Effector memory CD4-positive, alpha-beta T cell (primary cell): ENCODE data around the gene ADAM19.

Source experiments
- DNase-seq, 3 donors: peaks; one replicate each; pipeline ENCODE4 v3.0.0-alpha.2; 2020
- H3K27ac ChIP-seq: 2 replicates; pipeline ENCODE4 v1.7.0; 2013; ENCODE audit warnings: mild to moderate bottlenecking, low read length, moderate library complexity; ENCODE audit not compliant: insufficient read depth, poor library complexity, severe bottlenecking
- H3K27me3 ChIP-seq: replicated peaks from 2 replicates; pipeline ENCODE4 v1.7.0; 2013; ENCODE audit warnings: mild to moderate bottlenecking, low read length; ENCODE audit not compliant: insufficient read depth, control insufficient read depth, poor library complexity, severe bottlenecking
- H3K36me3 ChIP-seq: 2 replicates; pipeline ENCODE4 v1.7.0; 2013; ENCODE audit warnings: mild to moderate bottlenecking, low read length, moderate library complexity; ENCODE audit not compliant: control insufficient read depth, insufficient read depth
- H3K4me1 ChIP-seq: 2 replicates; pipeline ENCODE4 v1.7.0; 2013; ENCODE audit warnings: low read length, mild to moderate bottlenecking; ENCODE audit not compliant: control insufficient read depth, insufficient read depth, poor library complexity, severe bottlenecking
- H3K4me3 ChIP-seq: 2 replicates; pipeline ENCODE4 v1.7.0; 2013; ENCODE audit warnings: low read length, low read depth, mild to moderate bottlenecking; ENCODE audit not compliant: insufficient read depth, poor library complexity, severe bottlenecking
- H3K9me3 ChIP-seq: 2 replicates; pipeline ENCODE4 v1.7.0; 2013; ENCODE audit warnings: mild to moderate bottlenecking, low read length, moderate library complexity; ENCODE audit not compliant: control insufficient read depth

The ADAM19 gene

DNA sequence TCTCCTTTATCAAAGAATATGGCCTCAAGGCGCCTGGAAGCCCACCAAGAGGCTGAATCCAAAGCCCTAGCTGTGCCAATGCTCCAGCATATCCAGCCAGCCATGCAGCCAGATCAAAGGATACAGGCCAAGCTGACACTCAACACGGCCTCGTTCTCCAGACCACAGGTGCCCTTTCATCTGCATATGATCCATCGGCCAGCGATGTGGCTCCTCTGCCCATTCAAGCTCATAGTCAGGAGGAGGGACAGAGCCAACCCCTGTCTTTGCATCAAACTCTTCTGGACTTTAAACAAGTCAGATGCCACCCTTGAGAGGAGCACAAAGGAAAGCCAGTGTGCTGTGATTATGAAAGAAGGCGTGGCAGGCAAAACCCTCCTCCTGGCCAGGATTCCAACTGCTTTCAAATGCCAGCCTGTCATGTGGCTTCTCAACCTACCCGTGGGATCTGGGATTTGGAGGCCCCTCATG is 42.5 kb downstream of the ADAM19 start:
- H3K27me3 ChIP-seq: no peaks in the 10 kb centered on the region
- no peak overlapping the region for H3K27ac ChIP-seq
- peaks cover 6% of the 10 kb centered on the region for H3K4me1 ChIP-seq
- H3K36me3 ChIP-seq: peaks cover 65% of the 10 kb centered on the region
- H3K4me3 ChIP-seq: no peak overlapping the region
- DNase-seq: no peak
- no peaks in the 10 kb centered on the region for H3K9me3 ChIP-seq

DNA sequence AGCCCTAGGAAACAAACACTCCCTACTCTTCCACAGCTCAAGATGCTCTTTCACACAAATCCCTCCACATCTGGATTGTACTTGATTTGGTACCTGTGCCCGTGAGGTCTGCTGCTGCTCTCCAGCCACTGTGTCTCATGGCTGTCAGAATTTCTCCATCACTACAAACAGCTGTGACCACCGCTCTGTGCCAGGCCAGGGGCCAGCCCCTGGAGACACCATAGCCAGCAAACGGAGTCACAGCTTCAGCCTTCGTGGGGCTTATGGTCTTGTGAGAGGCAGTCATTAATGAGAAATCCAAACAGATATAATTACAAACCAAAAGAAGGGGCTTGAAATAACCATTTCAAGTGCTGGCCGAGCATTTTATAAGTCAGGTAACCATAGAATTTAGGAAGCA is 43.6 kb downstream of the ADAM19 start:
- no peaks in the 10 kb centered on the region for H3K27me3 ChIP-seq
- peaks cover 68% of the 10 kb centered on the region for H3K36me3 ChIP-seq
- H3K27ac ChIP-seq: no peak overlapping the region
- H3K4me1 ChIP-seq: no peaks in the 10 kb centered on the region
- no peak overlapping the region for H3K4me3 ChIP-seq
- H3K9me3 ChIP-seq: no peaks in the 10 kb centered on the region
- DNase-seq: no peak

GRCh38 chr5:157530226-157530972 is 45.2 kb downstream of the ADAM19 start:
- DNase-seq: no peak
- H3K27ac ChIP-seq: no peak overlapping the region
- H3K27me3 ChIP-seq: no peaks in the 10 kb centered on the region
- H3K36me3 ChIP-seq: peaks cover 59% of the 10 kb centered on the region
- H3K9me3 ChIP-seq: no peaks in the 10 kb centered on the region
- no peak overlapping the region for H3K4me3 ChIP-seq
- no peaks in the 10 kb centered on the region for H3K4me1 ChIP-seq

DNA sequence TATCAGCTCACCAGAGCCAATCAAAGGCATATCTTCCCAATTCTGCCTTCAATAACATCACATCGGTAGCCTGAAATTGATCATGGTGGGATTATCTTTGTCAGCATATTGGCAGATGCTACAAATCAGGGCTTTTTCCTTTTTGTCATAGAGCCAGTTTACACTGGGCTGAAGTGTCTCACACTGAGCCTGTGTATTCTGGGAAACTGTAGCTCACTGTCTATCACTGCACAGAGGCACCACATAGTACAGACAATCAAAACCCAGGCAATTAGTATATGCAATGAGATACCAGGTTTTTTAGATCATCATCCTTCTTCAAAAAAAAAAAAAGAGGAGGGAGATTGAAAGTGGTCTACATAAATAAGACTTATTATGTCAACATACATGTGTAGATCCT is 46.6 kb downstream of the ADAM19 start:
- H3K27ac ChIP-seq: no peak overlapping the region
- H3K36me3 ChIP-seq: peaks cover 63% of the 10 kb centered on the region

DNA sequence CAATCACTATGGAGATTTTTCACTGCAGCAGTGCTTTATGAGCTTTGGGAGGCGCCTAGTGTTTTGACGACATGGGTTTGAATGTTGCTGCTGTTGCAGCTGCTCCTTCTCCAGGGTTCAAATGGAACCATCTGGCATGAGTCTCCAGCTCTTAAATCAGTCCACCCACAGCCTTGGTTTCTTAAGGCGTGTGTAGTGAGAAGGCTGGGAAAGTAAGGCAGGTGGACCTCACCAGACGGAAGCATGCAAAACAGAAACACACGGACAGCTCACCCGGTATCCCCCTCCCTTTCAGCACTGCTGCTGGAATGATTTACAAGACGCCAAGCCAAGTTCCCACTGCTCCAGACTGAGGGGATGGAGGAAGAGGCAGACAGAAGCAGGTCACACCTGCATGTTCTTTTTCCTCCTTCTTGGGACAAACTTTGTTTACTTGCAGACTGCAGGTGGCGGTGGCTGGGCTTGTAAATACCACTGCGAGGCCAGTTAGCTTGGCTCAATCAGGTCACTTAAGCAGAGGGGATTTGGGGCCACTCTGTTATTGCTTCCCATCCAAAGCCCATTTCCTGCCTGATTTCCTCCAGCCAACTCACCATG is 47.4 kb downstream of the ADAM19 start:
- H3K27me3 ChIP-seq: no peaks in the 10 kb centered on the region
- no peak for DNase-seq
- H3K36me3 ChIP-seq: peaks cover 59% of the 10 kb centered on the region
- H3K27ac ChIP-seq: no peak overlapping the region
- no peaks in the 10 kb centered on the region for H3K4me1 ChIP-seq
- no peaks in the 10 kb centered on the region for H3K9me3 ChIP-seq
- no peak overlapping the region for H3K4me3 ChIP-seq

More for the DNA sequence above, 46.6 kb downstream of the ADAM19 start:
- no peaks in the 10 kb centered on the region for H3K9me3 ChIP-seq
- H3K4me1 ChIP-seq: no peaks in the 10 kb centered on the region
- no peak overlapping the region for H3K4me3 ChIP-seq
- DNase-seq: no peak
- no peaks in the 10 kb centered on the region for H3K27me3 ChIP-seq

GRCh38 chr5:157524887-157525286 is 50.7 kb downstream of the ADAM19 start:
- H3K4me1 ChIP-seq: peaks cover 5% of the 10 kb centered on the region
- H3K27me3 ChIP-seq: no peaks in the 10 kb centered on the region
- H3K27ac ChIP-seq: no peak overlapping the region
- no peak for DNase-seq
- H3K4me3 ChIP-seq: no peak overlapping the region
- peaks cover 34% of the 10 kb centered on the region for H3K36me3 ChIP-seq
- no peaks in the 10 kb centered on the region for H3K9me3 ChIP-seq

DNA sequence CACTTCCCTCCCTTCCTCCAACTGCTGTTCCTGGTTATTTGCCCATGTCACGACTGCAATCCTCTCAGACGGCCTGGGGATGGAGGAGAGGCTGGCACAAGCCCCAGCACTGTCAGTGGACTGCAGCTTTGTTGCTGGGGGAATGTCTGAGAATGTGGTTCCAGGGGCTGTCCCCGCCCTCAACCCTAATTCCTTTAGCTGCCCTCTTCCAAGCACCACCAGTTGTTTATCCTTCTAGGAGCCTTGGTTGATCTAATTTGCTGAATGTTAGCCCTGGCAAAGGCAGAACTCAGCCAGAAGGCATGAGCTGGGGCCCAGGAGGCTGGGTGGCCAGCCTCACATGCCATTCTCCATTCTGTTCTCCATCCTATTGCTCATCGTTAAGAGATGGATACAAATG is 51.6 kb downstream of the ADAM19 start:
- no peaks in the 10 kb centered on the region for H3K9me3 ChIP-seq
- peaks cover 30% of the 10 kb centered on the region for H3K36me3 ChIP-seq
- no peak overlapping the region for H3K4me3 ChIP-seq
- H3K27ac ChIP-seq: no peak overlapping the region
- H3K27me3 ChIP-seq: no peaks in the 10 kb centered on the region
- DNase-seq: no peak
- H3K4me1 ChIP-seq: peaks cover 5% of the 10 kb centered on the region

GRCh38 chr5:157521704-157522029 is 53.9 kb downstream of the ADAM19 start:
- no peaks in the 10 kb centered on the region for H3K27me3 ChIP-seq
- H3K4me1 ChIP-seq: peaks cover 5% of the 10 kb centered on the region
- peaks cover 39% of the 10 kb centered on the region for H3K36me3 ChIP-seq
- no peaks in the 10 kb centered on the region for H3K9me3 ChIP-seq
- DNase-seq: no peak
- H3K4me3 ChIP-seq: no peak overlapping the region
- H3K27ac ChIP-seq: no peak overlapping the region

DNA sequence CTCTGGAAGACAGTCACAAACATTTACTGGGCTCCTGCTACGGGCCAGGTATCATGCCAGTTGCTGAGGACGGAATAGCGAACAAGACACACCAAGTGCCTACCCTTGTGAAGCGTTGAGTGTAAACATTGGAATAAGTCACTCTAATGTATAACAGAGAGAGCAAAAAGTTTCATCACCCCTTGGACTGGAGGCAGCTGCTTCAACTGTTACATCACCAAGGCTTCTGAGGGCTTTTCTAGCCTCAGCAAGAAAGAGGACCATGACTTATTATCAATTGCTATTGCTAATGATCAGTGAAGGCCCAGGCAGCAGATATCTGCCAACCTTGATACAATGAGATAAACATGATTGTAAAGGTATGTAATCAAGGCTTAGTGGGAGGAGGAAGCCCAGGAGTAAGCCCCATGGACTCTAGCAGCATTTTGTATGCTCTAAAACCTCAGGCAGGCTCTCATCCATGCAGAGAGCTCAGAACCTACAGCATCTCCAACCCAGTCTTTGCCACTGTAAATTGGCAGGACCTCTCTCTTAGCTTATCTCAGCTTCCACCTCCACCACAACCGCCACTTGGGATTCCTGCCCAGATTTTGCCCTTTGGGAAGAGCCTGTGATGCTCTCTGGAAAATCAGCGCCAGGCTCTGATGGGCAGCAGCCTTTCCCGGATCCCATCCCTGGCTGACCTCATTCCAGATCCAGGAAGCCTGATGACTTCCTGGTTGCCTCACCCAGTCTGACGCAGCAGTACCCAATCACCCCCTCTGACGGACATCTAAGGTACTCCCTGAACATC is 54.5 kb downstream of the ADAM19 start:
- peaks cover 45% of the 10 kb centered on the region for H3K36me3 ChIP-seq
- no peak overlapping the region for H3K4me3 ChIP-seq
- H3K9me3 ChIP-seq: no peaks in the 10 kb centered on the region
- DNase-seq: no peak
- H3K27me3 ChIP-seq: no peaks in the 10 kb centered on the region
- no peak overlapping the region for H3K27ac ChIP-seq
- peaks cover 5% of the 10 kb centered on the region for H3K4me1 ChIP-seq
